ENCODE measurements around the gene CGREF1. TPM values are rescaled to one million over a fixed set of nuclear protein-coding genes. Genes with fewer than 3 reads are reported as not detected.

Gene CGREF1
- total RNA-seq, 6 experiments from 2014 or later, result 2.5 to 33.2 (median 7.7) TPM

GRCh38 chr2:27099334-27099955 lies 19.5 kb downstream of the CGREF1 start:
- Histone ChIP-seq H3K27me3 (no peaks in the 10 kb centered on the region), H3K9me3 (no peaks in the 10 kb centered on the region), H3K4me3 (no peak overlapping the region), H3K4me1 (peaks cover 0 to 25% (median 11%) of the 10 kb centered on the region in 4 donors), H3K27ac (no peak overlapping the region), H3K36me3 (peaks cover 0 to 38% (median 15%) of the 10 kb centered on the region in 4 donors)
- no peak for DNase-seq
- WGBS (ENCODE audit: insufficient coverage, low coverage, low lambda C conversion rate, missing lambda C conversion rate), result 87% methylated on average over 3 of the region's 19 CpGs
- ATAC-seq, result no peak
- intact Hi-C loops (cut with DNase I), result loop anchor here (10.0 kb wide), 3 partner anchors 95 to 195 kb away; partner anchors contain the start of gene DNAJC5G (in 1 of the 2)
- no peak for TF ChIP-seq POLR2A (IDR thresholded peaks at IDR 0.05)
- TF ChIP-seq CTCF (IDR thresholded peaks at IDR 0.05), result no peak

- DNase-seq (no peak), ATAC-seq (no peak)
- peaks cover 0 to 45% (median 18%) of the 10 kb centered on the region in 4 donors for H3K4me1 ChIP-seq
- no peak overlapping the region for H3K4me3 ChIP-seq
- H3K27ac ChIP-seq, result peak overlapping the region in 1 of 3 donors; percentile 90
- intact Hi-C loops (cut with DNase I), result loop anchor here (10.0 kb wide), 3 partner anchors 97 to 197 kb away; partner anchors contain the start of gene DNAJC5G (in 1 of the 2)
- no peak for TF ChIP-seq POLR2A (IDR thresholded peaks at IDR 0.05)
- TF ChIP-seq CTCF (IDR thresholded peaks at IDR 0.05), result no peak
- H3K27me3 ChIP-seq, result no peaks in the 10 kb centered on the region
- H3K9me3 ChIP-seq, result no peaks in the 10 kb centered on the region
- WGBS (ENCODE audit: insufficient coverage, low coverage, low lambda C conversion rate, missing lambda C conversion rate), result 77% methylated on average over 7 of the region's 14 CpGs
- H3K36me3 ChIP-seq, result peaks cover 0 to 38% (median 15%) of the 10 kb centered on the region in 4 donors
Measured at GRCh38 chr2:27097341-27097740, 21.6 kb downstream of the CGREF1 start.

- intact Hi-C loops (cut with DNase I), result loop anchor here (10.0 kb wide), 3 partner anchors 98 to 198 kb away; partner anchors contain the start of gene DNAJC5G (in 1 of the 2)
- H3K4me1 ChIP-seq, result peaks cover 0 to 50% (median 20%) of the 10 kb centered on the region in 4 donors
- DNase-seq (no peak), ATAC-seq (no peak)
- TF ChIP-seq CTCF (IDR thresholded peaks at IDR 0.05) (no peak), POLR2A (IDR thresholded peaks at IDR 0.05) (no peak)
- no peak overlapping the region for H3K4me3 ChIP-seq
- 20% methylated on average over 3 of the region's 3 CpGs for WGBS (ENCODE audit: insufficient coverage, low coverage, low lambda C conversion rate, missing lambda C conversion rate)
- H3K27ac ChIP-seq, result peak overlapping the region in 1 of 3 donors; percentile 90
- H3K36me3 ChIP-seq, result peaks cover 0 to 38% (median 15%) of the 10 kb centered on the region in 4 donors
- H3K9me3 ChIP-seq, result no peaks in the 10 kb centered on the region
- H3K27me3 ChIP-seq, result no peaks in the 10 kb centered on the region
Measured at GRCh38 chr2:27096748-27097297, 22.1 kb downstream of the CGREF1 start.

- H3K27ac ChIP-seq, result peak overlapping the region; percentile 7 to 90 (median 78)
- intact Hi-C loops (cut with DNase I), result loop anchor here (10.0 kb wide), 3 partner anchors 99 to 199 kb away; partner anchors contain the start of gene DNAJC5G (in 1 of the 2)
- no peaks in the 10 kb centered on the region for H3K9me3 ChIP-seq
- H3K4me3 ChIP-seq, result peak overlapping the region; percentile 12 to 47 (median 29)
- H3K4me1 ChIP-seq, result peaks cover 0 to 58% (median 20%) of the 10 kb centered on the region in 4 donors
- peak; percentile 67 to 90 (median 82) for DNase-seq
- no peaks in the 10 kb centered on the region for H3K27me3 ChIP-seq
- peaks cover 0 to 38% (median 15%) of the 10 kb centered on the region in 4 donors for H3K36me3 ChIP-seq
- ATAC-seq, result peak; percentile 47 to 66 (median 61)
- 13% methylated on average over 11 of the region's 18 CpGs for WGBS (ENCODE audit: insufficient coverage, low coverage, low lambda C conversion rate, missing lambda C conversion rate)
- no peak for TF ChIP-seq CTCF (IDR thresholded peaks at IDR 0.05)
- peak; percentile 46 for TF ChIP-seq POLR2A (IDR thresholded peaks at IDR 0.05)
Measured at GRCh38 chr2:27095745-27096651, 22.9 kb downstream of the CGREF1 start.
